Fibroblast of lung (primary cell): ENCODE results near the gene LYPD6.

Source experiments
- EZH2 ChIP-seq: IDR thresholded peaks from 2 replicates; pipeline ENCODE4 v1.5.1; 2012; ENCODE audit warnings: low read length, control low read depth, mild to moderate bottlenecking; ENCODE audit errors: missing control alignments
- TF ChIP-seq, protein P1 (sequence below), 2 donors: IDR thresholded peaks in 1 of 2; conservative IDR thresholded peaks in 1 of 2; 1 replicate in 1 of 2; 2 replicates in 1 of 2; pipeline ENCODE4 v1.5.1; 2011 to 2012; ENCODE audit warnings: low read length in 2 of 2, control low read depth in 1 of 2, inconsistent platforms in 1 of 2, low read depth in 1 of 2, mild to moderate bottlenecking in 1 of 2

DNA sequence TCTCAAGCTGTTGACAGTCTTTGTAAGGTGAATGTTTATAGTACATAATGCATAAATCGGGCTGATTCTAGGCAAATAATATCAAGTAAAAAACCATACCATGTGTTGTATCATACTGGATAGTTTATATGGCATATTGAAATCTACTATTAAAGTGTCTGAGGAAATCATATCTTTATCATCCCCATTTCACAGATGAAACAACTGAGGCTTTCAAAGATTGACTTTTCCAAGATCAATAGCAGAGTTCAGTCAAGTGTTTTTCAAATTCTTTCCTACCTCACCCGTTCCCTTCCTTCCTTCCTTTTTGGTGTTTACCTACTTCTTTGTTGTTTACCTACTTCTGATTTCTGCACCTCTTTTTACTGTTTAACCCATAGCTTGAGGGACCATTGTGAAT lies 2.0 kb downstream of the LYPD6 start:
- TF ChIP-seq, protein P1, sequence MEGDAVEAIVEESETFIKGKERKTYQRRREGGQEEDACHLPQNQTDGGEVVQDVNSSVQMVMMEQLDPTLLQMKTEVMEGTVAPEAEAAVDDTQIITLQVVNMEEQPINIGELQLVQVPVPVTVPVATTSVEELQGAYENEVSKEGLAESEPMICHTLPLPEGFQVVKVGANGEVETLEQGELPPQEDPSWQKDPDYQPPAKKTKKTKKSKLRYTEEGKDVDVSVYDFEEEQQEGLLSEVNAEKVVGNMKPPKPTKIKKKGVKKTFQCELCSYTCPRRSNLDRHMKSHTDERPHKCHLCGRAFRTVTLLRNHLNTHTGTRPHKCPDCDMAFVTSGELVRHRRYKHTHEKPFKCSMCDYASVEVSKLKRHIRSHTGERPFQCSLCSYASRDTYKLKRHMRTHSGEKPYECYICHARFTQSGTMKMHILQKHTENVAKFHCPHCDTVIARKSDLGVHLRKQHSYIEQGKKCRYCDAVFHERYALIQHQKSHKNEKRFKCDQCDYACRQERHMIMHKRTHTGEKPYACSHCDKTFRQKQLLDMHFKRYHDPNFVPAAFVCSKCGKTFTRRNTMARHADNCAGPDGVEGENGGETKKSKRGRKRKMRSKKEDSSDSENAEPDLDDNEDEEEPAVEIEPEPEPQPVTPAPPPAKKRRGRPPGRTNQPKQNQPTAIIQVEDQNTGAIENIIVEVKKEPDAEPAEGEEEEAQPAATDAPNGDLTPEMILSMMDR (conservative IDR thresholded peaks at IDR 0.05 in 1 of 2, IDR thresholded peaks at IDR 0.05 in 1 of 2; ENCODE audit: low read depth in 1 of 2, low read length in 2 of 2) = no peak
- TF ChIP-seq EZH2 = no peak
